ENCODE data around the gene LMOD2. TPM values are rescaled to one million over a fixed set of nuclear protein-coding genes. Genes with fewer than 3 reads are reported as not detected.

The LMOD2 gene
- total RNA-seq, 1 donor from 2014 or later, result not detected

DNA sequence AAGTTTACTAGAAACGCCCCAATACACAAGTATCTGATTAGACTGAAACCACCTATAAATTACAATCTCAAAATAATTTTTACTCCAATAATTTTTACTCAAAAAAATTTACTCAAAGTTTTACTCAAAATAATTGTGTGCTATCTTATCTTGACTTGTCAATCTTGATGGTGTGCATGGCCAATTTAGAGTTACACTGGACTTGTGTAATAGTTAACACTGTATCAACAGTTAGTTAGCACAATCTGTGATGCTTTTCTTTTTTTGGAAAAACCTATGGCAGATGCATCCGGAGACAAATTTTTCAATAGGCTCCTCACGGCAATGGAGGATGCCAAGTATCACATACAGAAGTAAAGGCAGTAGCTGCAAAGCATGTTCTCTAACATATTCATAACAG lies 24.9 kb downstream of the LMOD2 start:
- Mint-ChIP-seq H3K4me3 (no peak overlapping the region), H3K36me3 (peaks cover 13% of the 10 kb centered on the region), H3K9me3 (no peaks in the 10 kb centered on the region), H3K4me1 (ENCODE audit: unreplicated experiment) (no peaks in the 10 kb centered on the region), H3K27me3 (no peaks in the 10 kb centered on the region), H3K27ac (no peak overlapping the region)
- TF ChIP-seq, protein P1, sequence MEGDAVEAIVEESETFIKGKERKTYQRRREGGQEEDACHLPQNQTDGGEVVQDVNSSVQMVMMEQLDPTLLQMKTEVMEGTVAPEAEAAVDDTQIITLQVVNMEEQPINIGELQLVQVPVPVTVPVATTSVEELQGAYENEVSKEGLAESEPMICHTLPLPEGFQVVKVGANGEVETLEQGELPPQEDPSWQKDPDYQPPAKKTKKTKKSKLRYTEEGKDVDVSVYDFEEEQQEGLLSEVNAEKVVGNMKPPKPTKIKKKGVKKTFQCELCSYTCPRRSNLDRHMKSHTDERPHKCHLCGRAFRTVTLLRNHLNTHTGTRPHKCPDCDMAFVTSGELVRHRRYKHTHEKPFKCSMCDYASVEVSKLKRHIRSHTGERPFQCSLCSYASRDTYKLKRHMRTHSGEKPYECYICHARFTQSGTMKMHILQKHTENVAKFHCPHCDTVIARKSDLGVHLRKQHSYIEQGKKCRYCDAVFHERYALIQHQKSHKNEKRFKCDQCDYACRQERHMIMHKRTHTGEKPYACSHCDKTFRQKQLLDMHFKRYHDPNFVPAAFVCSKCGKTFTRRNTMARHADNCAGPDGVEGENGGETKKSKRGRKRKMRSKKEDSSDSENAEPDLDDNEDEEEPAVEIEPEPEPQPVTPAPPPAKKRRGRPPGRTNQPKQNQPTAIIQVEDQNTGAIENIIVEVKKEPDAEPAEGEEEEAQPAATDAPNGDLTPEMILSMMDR (conservative IDR thresholded peaks at IDR 0.05), result no peak
- no peak for DNase-seq (ENCODE audit: extremely low spot score, unreplicated experiment)

DNA sequence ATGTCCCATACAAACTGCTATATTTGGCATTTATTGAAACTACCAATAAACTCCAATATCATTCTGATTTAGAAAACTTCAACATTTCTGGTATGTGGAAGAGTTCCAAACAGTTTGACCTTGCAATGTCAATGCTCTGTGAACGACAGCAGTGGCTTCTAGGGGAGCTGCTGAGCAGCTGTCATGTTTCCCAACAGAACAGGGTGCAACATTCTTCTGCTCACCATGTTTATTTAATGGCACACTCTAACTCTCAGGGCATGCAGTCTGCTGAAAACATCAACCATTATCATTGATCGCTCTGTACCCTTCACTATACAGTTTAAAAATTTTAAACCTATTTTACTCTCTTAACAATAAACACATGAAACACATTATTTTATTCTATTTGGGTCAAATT lies 25.9 kb downstream of the LMOD2 start:
- Mint-ChIP-seq H3K4me3 (no peak overlapping the region), H3K4me1 (ENCODE audit: unreplicated experiment) (no peaks in the 10 kb centered on the region), H3K27me3 (no peaks in the 10 kb centered on the region), H3K27ac (no peak overlapping the region), H3K9me3 (no peaks in the 10 kb centered on the region), H3K36me3 (peaks cover 13% of the 10 kb centered on the region)
- DNase-seq (ENCODE audit: extremely low spot score, unreplicated experiment), result no peak
- TF ChIP-seq, protein P1 (conservative IDR thresholded peaks at IDR 0.05), result no peak

DNA sequence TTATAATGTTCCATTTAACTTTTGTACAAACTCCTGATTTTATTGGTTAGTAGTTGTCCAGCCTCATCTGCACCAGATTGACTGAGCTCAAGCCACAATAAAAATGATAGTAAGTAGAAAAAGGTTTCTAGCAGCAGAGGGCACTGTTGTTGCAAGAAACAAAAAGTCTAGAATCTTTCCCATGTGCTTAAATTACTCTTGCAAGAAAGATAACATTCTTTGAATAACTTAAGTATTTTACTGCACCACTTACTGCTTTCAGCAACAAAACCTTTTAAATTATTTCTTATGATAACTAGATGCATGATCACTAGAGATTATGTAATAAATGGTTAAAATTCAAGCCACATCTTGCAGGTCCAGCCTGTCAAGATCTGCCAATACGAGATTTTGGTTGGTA lies 27.0 kb downstream of the LMOD2 start:
- peaks cover 13% of the 10 kb centered on the region for H3K36me3 Mint-ChIP-seq
- TF ChIP-seq, protein P1 (conservative IDR thresholded peaks at IDR 0.05), result peak; percentile 78

DNA sequence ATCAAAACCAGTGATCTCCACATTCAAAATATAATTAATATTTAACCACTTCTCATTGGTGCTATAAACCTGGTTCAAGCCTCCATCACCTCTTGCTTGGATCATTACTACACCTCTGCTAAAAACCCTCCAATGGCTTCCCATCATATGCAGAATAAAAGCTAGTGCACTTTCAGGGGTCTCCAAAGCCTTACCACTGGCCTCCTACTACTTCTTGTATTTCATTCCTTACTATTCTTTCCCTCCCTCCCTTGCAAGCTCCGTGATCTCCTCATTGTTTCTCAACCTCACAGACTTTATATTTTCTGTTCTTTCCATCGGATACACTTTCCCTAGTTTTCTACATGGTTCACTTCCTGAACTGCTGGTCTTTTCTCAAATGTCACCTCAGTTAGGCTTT lies 31.5 kb downstream of the LMOD2 start:
- TF ChIP-seq, protein P1 (conservative IDR thresholded peaks at IDR 0.05), result no peak
- no peaks in the 10 kb centered on the region for H3K9me3 Mint-ChIP-seq
- H3K4me3 Mint-ChIP-seq, result no peak overlapping the region
- H3K4me1 Mint-ChIP-seq (ENCODE audit: unreplicated experiment), result no peaks in the 10 kb centered on the region
- H3K27ac Mint-ChIP-seq, result no peak overlapping the region
- DNase-seq (ENCODE audit: extremely low spot score, unreplicated experiment), result no peak
- H3K36me3 Mint-ChIP-seq, result peaks cover 20% of the 10 kb centered on the region
- H3K27me3 Mint-ChIP-seq, result no peaks in the 10 kb centered on the region

More for the DNA sequence above, 27.0 kb downstream of the LMOD2 start:
- no peaks in the 10 kb centered on the region for H3K9me3 Mint-ChIP-seq
- H3K27me3 Mint-ChIP-seq, result no peaks in the 10 kb centered on the region
- no peak for DNase-seq (ENCODE audit: extremely low spot score, unreplicated experiment)
- no peaks in the 10 kb centered on the region for H3K4me1 Mint-ChIP-seq (ENCODE audit: unreplicated experiment)
- no peak overlapping the region for H3K27ac Mint-ChIP-seq
- no peak overlapping the region for H3K4me3 Mint-ChIP-seq

DNA sequence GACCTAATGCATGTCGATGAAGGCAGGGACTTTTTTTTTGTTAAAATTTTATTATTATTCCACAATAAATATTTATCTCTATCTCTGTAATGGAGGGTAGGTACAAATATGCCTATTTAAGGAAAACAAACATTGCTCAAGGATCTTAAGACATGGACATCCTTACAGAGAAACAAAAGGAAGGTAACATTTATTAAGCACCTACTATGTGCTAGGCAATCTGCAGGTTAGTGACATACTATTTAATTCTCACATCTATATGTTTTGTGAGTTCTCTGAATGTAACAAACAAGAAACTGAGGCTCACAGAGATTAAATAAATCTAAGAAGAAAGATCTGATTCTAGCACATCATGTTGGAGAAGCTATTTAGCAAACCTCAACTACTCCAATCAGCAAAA lies 32.1 kb downstream of the LMOD2 start:
- Mint-ChIP-seq H3K9me3 (no peaks in the 10 kb centered on the region), H3K4me1 (ENCODE audit: unreplicated experiment) (no peaks in the 10 kb centered on the region), H3K4me3 (no peak overlapping the region), H3K36me3 (peaks cover 20% of the 10 kb centered on the region), H3K27ac (no peak overlapping the region), H3K27me3 (no peaks in the 10 kb centered on the region)
- TF ChIP-seq, protein P1 (conservative IDR thresholded peaks at IDR 0.05), result no peak
- DNase-seq (ENCODE audit: extremely low spot score, unreplicated experiment), result no peak

DNA sequence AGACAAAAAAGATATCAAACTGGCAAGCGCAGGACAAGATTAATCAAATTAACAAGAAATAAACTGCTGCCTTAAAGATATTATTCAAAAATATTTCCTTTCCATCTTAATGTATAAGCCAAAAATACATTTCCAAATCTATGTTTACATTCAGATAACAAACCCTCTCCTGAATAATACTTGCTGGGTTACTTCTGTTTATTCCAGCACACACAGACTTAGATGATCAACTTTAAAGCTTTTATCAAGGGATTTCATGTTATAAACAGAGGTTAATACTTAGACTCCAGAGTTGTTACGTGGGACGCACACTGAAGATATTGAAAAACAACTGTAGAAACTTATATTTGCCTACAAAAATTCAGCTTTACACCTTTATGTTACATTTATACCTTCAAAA lies 33.6 kb downstream of the LMOD2 start:
- Mint-ChIP-seq H3K4me1 (ENCODE audit: unreplicated experiment) (no peaks in the 10 kb centered on the region), H3K27ac (peak overlapping the region; percentile 7)

More for the DNA sequence above, 33.6 kb downstream of the LMOD2 start:
- TF ChIP-seq, protein P1 (conservative IDR thresholded peaks at IDR 0.05), result no peak
- H3K27me3 Mint-ChIP-seq, result no peaks in the 10 kb centered on the region
- H3K9me3 Mint-ChIP-seq, result no peaks in the 10 kb centered on the region
- peaks cover 14% of the 10 kb centered on the region for H3K36me3 Mint-ChIP-seq
- H3K4me3 Mint-ChIP-seq, result no peak overlapping the region
- DNase-seq (ENCODE audit: extremely low spot score, unreplicated experiment), result no peak
